GM10248 (cell line): ENCODE data around the gene TSPAN3.

Experiments used
- CTCF ChIA-PET: fragments of 300-600 bp; sonication (Branson Sonifier 250); formaldehyde crosslinking; extraction: SDS; loops from one replicate; lab custom pipeline; 2021; ENCODE audit warnings: antibody characterized with exemption; lab: Yijun Ruan, JAX
- POLR2A ChIA-PET: fragments of 350-650 bp; sonication (Branson Sonifier 250); formaldehyde crosslinking; extraction: SDS; loops from one replicate; lab custom pipeline; 2020; ENCODE audit warnings: antibody characterized with exemption; lab: Yijun Ruan, JAX
- DNase-seq: peaks from one replicate; pipeline ENCODE4 v3.0.0; 2012; ENCODE audit errors: extremely low spot score
- TF ChIP-seq, protein P1 (sequence below): IDR thresholded peaks from 2 replicates; pipeline ENCODE4 v1.5.1; 2012; ENCODE audit warnings: mild to moderate bottlenecking, low read depth; ENCODE audit errors: extremely low read depth, missing control alignments, control extremely low read depth

The TSPAN3 gene

DNA sequence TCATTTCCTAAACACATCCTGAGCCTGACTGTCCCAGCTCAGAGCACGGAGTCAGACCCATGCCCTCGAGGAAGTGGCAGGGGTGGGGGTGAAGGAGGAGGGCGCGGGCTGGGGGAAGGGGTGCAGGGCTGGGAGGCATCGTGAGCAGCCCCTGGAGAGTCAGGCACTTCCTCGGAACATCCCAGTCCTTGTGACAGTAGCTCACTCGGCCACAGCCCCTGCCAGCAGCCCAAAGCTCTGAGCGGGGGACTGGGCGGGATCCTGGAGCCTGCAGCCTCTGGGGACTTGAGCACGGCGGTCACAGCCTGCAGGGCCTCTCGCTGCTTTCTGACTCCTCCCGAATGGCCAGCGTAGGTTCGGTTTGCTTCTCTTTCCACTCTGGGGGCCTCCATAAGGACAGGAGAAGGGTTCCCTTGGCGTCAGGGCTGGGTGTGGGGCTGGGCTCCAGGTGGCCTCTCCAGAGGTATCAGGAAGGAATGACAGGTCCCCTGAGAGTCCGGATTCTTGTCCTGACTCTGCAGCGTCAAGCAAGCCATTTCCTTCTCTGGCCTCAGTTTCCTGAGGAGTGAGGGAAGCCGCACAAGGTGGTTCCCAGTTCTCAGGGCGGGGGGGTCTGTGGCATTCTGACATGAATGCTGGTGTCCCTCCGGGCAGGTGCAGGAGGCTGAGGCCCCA, 55.1 kb downstream of the TSPAN3 start:
- POLR2A ChIA-PET = no interaction called here
- TF ChIP-seq, protein P1, sequence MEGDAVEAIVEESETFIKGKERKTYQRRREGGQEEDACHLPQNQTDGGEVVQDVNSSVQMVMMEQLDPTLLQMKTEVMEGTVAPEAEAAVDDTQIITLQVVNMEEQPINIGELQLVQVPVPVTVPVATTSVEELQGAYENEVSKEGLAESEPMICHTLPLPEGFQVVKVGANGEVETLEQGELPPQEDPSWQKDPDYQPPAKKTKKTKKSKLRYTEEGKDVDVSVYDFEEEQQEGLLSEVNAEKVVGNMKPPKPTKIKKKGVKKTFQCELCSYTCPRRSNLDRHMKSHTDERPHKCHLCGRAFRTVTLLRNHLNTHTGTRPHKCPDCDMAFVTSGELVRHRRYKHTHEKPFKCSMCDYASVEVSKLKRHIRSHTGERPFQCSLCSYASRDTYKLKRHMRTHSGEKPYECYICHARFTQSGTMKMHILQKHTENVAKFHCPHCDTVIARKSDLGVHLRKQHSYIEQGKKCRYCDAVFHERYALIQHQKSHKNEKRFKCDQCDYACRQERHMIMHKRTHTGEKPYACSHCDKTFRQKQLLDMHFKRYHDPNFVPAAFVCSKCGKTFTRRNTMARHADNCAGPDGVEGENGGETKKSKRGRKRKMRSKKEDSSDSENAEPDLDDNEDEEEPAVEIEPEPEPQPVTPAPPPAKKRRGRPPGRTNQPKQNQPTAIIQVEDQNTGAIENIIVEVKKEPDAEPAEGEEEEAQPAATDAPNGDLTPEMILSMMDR = no peak
- DNase-seq = no peak
- CTCF ChIA-PET = interaction anchor here (0.8 to 2.6 kb wide), 8 partner anchors 9 to 528 kb away, joined by 3 to 9 read pairs (median 3); no protein-coding TSS in a partner anchor

DNA sequence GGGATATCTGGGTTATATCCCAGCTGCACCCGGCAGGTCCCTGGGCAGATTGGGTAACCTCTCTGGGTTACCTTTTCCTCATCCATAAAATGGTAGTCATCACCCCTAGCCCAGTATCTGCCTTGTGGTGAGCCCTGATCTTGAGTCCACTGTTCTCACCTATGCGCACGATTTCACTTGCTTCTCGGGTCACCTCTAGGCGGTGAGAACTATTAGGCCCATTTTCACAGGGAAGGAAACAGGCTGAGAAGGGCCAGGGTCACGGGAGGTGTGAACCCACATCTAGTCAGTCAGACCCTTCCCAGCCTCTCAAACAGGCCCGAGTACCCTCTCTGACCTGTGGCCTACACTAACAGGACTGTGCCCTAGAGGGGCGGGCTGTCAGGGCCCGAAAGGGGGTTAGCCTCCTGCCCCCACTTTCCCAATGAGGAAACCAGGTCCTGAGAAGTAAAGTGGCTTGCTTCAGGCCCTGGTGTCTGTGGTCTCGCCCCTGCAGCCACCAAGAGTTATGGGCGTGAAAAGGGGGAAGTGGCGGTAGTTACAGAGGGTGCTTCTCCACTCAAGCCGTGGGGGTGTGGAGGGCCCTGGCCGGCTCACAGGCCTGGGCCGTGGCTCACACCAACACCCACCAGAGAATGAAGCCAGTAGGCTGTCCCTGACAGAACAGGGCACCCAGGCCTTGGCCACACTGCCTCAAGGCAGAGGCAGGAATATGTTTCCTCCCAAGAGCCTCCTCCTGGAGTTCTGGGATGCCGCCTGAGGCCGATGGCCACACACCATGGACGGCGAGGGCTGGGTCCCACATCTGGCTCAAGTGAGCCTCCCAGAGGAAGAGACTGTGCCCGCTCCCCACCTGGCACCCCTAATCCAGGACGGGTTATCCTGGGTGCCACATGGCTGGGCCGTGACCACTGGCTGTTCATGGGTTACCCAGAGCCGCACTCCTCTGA, 56.5 kb downstream of the TSPAN3 start:
- ChIA-PET CTCF (interaction anchor here (1.1 to 2.4 kb wide), 9 partner anchors 9 to 529 kb away, joined by 3 to 9 read pairs (median 4); partner anchors contain the start of gene PSTPIP1), POLR2A (no interaction called here)
- TF ChIP-seq, protein P1 = no peak
- peak; percentile 82 for DNase-seq

DNA sequence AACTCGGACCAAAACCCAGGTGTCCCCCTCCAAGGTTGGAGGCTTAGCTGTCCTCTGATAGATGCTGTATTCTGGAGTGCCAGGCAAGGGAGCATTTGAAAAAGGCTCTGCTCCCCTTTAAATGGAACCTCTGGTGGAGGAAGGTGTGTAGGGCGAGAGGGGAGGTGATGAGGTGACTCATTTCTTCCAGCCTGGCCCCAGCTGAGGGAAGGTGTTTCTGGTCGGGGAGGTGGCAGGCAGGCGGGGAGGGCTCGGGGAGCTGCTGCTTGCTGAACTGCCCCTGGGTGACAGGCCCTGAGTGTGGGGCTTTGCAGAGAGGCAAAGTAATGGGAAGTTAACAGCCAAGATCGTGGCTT, 57.2 kb downstream of the TSPAN3 start:
- DNase-seq = peak; percentile 88

DNA sequence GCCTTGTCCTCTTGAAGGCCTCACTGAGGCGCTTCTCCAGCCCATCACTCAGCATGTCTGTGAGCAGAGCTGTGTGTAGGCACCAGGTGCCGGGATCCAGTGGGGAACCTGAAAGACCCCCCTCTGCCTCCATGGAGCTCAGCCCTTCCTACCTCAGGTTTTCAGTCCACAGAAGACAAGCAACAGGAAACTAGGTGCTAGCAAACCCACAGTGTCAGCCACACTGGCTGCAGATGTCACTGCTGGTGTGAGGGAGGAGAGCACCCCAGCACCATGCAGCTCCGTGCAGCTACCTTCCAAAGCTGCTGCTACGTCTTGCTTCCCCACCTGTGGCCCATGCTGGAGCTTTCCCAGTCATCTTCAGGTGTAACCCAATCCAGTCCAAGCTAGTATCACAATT, 58.0 kb downstream of the TSPAN3 start:
- TF ChIP-seq, protein P1 = no peak
- peak; percentile 50 for DNase-seq
- ChIA-PET CTCF (interaction anchor here (0.9 to 2.4 kb wide), 7 partner anchors 8 to 40 kb away, joined by 3 to 9 read pairs (median 4); partner anchors contain the start of gene PSTPIP1), POLR2A (no interaction called here)

More for the DNA sequence above, 57.2 kb downstream of the TSPAN3 start:
- ChIA-PET POLR2A (no interaction called here), CTCF (interaction anchor here (1.3 to 2.4 kb wide), 7 partner anchors 10 to 40 kb away, joined by 3 to 9 read pairs (median 4); partner anchors contain the start of gene PSTPIP1)
- TF ChIP-seq, protein P1 = no peak

DNA sequence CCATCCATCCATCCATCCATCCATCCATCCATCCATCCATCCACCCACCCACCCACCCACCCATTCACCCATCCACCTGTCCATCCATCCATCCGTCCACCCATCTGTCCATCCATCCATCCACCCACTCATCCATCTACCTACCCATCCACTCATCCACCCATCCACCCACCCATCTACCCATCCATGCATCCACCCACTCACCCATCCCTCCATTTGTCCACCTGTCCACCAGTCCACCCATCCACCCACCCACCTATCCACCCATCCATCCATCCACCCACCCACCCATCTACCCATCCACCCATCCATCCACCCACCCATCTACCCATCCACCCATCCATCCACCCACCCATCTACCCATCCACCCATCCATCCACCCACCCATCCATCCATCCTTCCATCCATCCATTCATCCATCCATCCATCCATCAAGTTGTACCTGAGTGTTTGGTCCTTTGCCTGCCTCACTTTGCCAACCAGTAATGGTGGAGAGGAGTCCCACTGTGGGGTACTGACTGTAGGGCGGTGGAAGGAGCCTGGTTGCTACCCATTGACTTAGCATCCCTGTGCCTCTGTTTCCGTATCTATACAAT, 58.7 kb downstream of the TSPAN3 start:
- CTCF ChIA-PET = interaction anchor here (0.9 to 2.4 kb wide), 2 partner anchors 8 to 16 kb away, joined by 3 to 8 read pairs; partner anchors contain the start of gene PSTPIP1
- POLR2A ChIA-PET = no interaction called here
- no peak for DNase-seq
- TF ChIP-seq, protein P1 = no peak

DNA sequence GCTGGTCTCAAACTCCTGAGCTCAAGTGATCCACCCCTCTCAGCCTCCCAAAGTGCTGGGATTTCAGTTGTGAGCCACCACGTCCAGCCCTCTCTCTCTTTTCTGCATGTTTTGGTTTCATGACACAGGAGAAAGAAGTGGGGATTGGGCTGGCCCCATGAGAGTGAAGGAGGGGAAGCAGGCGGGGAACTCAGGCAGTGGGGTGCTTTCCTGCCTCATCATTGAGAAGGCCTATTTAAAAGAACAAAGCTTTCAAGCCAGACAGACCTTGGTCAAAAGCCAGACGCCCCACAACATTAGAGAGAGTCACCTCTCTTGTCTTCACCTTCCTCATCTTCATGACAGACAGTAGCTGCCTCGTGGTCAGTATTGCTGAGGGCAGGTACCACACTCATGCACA, 60.1 kb downstream of the TSPAN3 start:
- TF ChIP-seq, protein P1 = no peak
- CTCF ChIA-PET = interaction anchor here (0.6 to 7.3 kb wide), 8 partner anchors 12 to 37 kb away, joined by 3 to 41 read pairs (median 3); no protein-coding TSS in a partner anchor
- POLR2A ChIA-PET = no interaction called here
- DNase-seq = no peak
